Measurements from ENCODE around the gene RNPEPL1.

DNA sequence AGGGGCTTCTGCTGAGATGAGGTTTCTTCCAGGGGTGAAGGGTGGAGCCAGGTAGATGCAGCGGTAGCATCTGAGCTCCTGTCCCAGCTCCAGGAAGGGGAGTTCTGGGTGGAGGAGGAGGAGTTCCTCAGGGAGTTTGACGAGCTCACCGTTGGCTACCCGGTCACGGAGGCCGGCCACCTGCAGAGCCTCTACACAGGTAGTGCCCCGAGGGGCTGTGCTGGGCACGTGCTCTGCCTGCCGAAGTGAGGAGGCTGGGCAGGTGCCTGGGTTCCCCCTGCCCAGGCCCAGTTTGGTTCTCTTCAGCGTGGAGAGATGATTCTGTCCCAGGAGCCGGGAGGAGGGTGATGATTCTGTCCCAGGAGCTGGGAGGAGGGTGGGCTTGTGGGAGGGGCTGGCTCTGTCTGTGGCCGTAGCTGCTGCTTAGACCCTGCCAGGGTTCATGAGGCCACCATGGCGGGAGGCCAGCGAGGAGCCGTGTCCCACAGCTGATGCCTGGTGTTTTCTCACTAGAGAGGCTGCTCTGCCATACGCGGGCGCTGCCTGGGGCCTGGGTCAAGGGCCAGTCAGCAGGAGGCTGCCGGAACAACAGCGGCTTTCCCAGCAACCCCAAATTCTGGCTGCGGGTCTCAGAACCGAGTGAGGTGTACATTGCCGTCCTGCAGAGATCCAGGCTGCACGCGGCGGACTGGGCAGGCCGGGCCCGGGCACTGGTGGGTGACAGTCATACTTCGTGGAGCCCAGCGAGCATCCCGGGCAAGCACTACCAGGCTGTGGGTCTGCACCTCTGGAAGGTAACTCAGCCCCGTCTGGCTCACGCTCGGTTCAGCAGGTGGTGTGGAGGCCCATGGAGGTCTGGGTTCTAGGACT, 26.5 kb downstream of the RNPEPL1 start:
- TF ChIP-seq, protein P1, sequence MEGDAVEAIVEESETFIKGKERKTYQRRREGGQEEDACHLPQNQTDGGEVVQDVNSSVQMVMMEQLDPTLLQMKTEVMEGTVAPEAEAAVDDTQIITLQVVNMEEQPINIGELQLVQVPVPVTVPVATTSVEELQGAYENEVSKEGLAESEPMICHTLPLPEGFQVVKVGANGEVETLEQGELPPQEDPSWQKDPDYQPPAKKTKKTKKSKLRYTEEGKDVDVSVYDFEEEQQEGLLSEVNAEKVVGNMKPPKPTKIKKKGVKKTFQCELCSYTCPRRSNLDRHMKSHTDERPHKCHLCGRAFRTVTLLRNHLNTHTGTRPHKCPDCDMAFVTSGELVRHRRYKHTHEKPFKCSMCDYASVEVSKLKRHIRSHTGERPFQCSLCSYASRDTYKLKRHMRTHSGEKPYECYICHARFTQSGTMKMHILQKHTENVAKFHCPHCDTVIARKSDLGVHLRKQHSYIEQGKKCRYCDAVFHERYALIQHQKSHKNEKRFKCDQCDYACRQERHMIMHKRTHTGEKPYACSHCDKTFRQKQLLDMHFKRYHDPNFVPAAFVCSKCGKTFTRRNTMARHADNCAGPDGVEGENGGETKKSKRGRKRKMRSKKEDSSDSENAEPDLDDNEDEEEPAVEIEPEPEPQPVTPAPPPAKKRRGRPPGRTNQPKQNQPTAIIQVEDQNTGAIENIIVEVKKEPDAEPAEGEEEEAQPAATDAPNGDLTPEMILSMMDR (IDR thresholded peaks at IDR 0.05): no peak
- no peak for TF ChIP-seq POLR2AphosphoS5 (IDR thresholded peaks at IDR 0.05)
- no peak for TF ChIP-seq POLR2A (IDR thresholded peaks at IDR 0.05)
